Stimulated activated CD8-positive, alpha-beta memory T cell treated with anti-CD3 and anti-CD28 coated beads, Interleukin-15, amount 100 ng/mL, for 48 hours (primary cell): ENCODE measurements around the gene KLHL8.
"Not testable (repeated sequence)": the region's sequence is repeated elsewhere in the genome, so short reads cannot be mapped to it uniquely, and the experiment has no call there.

Experiments
- DNase-seq, 2 donors: peaks; one replicate each; pipeline ENCODE4 v3.0.0-alpha.2; 2020; ENCODE audit warnings: low read depth in 2 of 2

The KLHL8 gene

DNA sequence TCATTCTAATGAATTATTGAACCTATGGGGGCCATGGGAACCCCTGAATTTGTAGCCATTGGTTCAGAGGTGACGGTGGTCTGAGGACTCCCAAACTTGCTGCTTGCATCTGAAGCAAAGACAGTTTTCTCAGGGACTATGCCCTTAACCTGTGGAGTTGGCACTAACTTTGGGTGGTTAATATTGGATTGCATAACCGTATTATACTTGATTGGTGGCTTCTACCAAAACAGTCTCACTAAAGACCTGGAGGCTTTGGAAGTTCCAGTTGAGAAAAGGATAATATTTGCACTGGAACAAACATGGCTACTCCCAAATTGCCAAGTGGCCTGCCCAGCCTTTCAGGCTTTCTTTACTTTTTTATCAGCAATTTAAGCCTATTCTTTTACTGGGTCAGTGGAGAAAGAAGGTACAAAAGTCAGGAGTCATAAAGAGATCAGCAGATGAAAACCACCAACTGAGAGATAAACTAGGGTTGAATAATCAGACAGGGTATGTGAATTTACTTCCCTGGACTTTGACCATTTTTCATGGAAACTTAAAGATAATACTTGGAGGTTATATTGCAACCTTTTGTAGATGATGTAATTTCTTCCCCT, 7.9 kb upstream of the KLHL8 start:
- DNase-seq, result no peak

DNA sequence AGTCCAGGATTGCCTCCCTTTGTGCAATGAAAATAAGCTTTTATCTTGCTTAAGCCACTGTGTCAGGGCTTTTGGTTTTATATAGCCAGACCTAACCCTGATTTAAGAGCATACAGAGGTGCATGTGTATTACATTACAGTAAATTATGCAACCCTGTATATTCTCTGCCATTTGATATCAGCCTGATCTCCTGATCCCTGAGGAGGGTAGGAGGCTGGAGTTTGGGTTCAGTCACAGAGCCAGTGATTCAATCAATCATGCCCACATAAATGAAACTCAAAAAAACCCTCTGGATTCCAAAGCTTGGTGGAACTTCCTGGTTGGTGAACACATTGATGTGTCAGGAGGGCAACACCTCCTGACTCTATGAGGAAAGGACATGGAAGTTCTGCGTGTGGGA, 7.3 kb upstream of the KLHL8 start:
- DNase-seq, result no peak

DNA sequence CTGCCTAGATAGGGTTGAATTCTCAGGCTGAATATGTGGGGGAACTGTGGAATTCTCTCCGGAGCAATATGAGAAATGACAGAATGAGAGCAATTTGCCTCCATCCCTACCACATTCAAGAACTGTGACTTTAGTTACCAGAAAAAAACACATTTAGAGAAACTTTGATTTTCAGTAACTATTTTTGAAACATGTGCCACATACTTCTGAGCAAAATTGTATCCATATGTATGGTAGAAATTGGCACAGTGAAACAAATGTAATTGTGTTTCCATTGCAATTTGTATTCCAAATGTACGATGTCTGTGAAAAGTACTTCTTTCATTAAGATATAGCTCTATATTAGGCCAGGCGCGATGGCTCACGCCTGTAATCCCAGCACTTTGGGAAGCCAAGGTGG, 5.5 kb upstream of the KLHL8 start:
- no peak for DNase-seq

DNA sequence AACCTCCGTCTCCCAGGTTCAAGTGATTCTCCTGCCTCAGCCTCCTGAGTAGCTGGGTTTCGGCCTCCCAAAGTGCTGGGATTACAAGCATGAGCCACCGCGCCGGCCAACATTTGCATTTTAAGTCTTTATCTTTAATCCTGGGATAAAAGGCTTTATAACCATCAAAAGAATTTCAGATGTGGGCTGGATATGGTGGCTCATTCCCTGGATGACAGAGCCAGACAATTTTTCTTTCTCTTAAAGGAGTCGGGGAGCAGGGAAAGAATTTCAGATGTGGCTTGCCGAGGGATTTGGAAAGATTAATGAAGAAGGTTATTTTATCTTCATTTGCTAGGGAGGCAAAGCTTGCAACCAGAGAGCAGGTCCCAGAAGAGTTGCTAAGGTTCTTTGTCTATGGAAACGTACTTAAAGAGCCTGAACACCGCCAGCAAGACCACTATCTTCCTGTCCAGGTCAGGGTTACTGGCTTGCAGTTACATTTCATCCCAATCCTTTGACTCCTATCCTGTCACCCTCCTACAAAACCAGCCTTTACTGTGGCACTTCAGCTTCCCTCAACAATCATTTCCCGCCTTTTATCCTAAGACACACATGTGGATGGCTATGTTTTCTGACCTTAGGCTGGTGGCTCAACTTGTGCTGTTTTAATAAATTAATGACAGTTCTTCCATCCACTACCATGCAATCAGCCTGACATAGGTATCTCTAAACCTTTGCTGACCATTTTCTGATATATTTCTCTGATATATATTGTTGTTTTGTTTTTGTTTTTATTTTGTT, 3.9 kb upstream of the KLHL8 start:
- no peak for DNase-seq

DNA sequence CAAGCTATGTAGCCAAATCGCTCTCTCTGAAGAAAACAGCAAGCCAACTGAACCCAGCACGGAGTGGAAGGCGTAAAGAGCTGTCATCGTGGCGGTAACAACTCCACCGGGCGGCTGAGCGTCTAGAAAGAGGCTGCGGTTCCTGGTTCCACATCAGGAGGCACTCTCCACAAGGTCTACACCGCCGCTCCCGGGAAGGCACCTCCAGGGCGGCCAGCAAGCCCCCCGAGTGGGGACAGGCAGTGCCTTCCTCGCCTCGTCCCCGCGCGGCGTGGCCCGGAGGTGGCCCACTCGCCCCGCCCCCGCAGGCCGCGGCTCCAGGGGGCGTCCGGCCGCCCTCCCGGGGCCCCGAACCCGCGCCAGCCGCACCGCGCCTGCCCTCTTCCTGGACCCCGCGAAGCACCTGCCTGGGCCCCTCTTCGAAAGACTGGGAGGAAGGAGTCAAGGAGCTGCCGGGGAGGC, 755 bp downstream of the KLHL8 start:
- DNase-seq, result peak; percentile 19 to 28

DNA sequence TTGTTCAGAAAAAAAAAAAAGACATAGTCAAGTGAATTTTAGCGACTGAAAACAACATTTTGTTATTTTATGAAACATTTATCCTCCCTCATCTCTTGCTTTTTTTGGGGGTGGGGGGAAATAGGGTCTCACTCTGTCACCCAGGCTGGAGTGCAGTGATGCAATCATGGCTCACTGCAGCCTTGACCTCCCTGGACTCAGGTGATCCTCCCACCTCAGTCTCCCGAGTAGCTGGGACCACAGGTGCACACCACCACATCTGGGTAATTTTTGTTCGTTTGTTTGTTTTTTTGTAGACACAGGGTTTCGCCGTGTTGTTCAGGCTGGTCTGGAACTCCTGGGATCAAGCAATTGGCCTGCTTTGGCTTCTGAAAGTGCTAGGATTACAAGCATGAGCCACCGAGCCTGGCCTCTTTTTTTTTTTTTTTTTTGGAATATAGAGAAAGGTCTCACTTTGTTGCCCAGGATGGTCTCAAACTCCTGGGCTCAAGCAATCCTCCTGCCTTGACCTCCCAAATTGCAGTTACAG, 3.1 kb downstream of the KLHL8 start:
- DNase-seq, result not testable (repeated sequence)

DNA sequence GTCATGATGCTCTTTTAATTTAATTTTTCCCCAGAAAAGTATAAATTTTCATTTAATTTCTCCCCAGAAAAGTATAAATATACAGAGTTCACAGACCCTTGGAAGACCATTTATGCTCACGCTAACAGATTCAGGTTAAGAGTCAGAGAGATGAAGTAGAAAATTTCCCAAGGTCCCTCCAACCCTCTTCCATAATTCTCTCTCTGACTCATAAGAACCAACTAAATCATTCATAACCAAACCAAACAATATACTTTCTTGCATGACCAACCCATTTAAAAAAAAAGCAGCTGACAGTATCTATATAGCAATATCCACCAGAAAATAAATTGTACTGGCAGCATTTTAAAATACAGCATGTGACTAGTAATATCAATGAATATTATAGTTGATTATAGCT, 3.9 kb downstream of the KLHL8 start:
- DNase-seq, result no peak

DNA sequence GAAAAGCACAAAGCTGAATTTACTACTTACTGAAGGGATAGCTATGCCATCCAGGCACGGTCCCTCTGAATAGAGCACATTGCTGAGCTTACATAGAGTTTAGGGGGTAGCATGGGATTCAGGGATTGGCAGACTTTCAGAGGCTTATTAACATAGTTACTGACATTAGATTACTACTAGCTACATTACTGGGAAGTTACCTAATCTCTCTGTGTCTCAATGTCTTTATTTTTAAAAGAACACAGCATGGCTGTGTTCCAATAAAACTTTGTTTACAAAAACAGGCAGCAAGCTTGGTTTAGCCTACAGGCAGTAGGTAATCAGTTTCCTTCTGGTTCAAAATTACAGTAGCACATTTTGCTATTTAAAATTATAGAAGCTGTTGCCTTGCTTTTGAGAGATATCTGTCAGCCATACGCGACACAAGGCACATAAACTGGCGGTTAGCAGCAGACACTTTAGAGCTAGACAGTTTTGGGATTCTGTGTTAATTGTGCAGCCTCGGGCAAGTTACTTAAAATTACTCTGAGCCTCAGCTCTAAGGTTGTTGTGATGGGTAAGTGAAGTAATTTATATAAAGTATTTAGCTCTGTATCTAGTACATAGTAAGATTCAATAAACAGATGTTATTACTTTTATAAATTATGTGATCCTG, 6.9 kb downstream of the KLHL8 start:
- no peak for DNase-seq

DNA sequence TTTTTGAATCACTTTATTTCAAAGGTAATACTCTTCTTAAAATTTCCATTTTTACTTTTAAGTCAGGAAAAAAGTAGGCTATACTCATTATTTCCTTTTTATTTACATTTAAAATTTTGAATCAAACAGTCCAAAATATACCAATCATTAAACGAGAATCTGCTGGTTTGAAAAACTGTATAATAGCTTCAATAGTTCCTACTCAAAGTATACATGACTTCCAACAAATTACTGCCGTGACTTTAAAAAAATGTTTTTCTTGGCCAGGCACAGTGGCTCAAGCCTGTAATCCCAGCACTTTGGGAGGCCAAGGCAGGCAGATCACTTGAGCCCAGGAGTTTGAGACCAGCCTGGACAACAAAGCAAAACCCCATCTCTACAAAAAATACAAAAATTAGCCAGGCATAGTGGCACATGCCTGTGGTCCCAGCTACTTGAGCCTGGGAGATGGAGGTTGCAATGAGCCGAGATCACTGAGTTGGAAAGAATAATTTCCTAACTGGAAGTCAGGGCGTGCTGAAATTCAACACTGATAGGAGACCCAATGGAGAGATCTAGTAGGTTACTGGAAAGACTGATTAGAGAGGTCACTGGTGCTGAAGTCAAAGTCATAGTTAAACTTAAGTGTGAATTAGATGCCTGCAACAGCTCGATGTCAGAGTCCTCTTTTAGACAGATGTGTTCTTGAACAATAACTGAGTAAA, 9.0 kb downstream of the KLHL8 start:
- DNase-seq, result no peak

DNA sequence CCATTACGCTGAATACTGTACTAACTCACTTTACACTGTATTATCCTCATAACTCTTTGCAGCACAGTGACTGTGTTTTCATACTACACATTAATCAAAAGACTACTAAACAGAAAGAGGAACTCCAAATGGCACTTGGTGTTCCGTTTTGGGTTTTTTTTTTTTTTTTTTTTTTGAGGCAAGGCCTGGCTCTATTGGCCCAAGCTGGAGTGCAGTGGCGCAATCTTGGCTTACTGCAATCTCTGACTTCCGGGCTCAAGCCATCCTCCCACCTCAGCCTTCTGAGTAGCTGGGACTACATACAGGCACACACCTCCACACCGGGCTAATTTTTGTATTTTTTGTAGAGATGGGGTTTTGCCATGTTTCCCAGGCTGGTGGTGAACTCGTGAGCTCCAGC, 10.7 kb downstream of the KLHL8 start:
- DNase-seq, result no peak

DNA sequence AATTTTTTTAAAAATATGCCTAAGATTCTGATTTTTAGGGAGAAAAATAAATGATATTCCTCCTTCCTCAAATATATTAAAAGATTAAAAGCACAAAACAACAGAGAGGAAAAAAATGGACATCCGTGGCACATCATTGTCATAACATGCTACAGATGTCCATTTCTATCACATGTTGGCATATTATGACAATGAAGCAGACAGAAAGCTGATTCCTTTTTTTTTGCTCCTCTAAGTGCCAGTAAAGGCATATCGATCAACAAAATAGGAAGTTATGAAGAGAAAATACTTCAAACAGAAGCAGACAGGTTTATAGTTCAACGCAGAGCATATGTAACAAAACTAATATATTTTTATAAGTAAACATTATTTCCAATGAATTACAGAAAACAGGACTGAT, 11.2 kb downstream of the KLHL8 start:
- DNase-seq, result no peak

DNA sequence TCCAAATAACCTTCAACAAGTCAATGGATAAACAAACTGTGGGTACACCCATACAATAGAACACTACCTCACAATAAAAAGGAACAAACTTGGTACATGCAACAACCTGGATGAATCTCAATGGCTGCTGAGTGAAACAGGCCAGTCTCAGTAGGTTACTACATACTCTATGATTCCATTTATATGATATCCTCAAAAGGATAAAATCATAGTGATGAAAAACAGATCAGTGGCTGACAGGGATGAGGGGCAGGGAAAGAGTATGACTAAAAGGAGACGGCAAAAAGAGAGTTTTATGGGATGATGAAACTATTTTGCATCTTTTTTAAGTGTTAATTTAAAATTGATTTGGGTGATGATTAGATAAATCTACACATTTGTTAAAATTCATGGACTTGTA, 15.9 kb downstream of the KLHL8 start:
- DNase-seq, result no peak

DNA sequence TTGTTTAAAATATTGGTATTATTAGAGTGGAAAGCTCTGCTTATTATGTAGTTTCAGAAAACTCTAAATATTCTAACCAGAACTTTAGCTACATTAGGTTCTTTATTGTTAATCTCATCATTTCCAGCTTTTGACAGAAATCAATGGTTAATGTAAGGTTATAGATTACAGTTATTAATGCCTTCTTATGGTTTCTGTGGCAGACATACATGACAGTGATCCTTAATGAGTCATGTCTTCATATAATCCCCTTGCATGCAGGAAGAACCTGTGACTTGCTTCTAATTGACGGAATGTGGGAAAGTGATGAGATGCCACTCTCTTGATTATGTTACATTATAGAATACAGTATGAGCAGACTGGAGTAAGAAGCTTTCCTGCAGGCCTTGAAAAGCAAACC, 23.5 kb downstream of the KLHL8 start:
- no peak for DNase-seq

DNA sequence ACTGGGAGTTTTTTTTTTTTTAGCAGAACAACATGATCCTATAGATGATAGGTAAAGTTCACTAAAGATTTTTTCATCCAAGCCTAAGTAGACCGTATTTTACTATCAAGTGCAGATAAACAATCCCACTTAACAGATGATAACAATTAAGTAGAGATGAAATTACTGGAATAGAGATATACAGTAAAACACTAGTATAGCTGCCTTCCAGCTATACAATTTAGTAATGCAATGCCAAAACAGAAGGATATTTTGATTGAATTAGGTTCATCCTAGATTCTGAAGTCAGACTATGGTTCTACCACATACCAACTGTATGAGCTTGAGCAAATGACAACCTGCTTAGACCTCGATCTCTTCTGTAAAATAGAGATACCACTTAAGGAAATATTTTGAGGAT, 24.3 kb downstream of the KLHL8 start:
- DNase-seq, result no peak

DNA sequence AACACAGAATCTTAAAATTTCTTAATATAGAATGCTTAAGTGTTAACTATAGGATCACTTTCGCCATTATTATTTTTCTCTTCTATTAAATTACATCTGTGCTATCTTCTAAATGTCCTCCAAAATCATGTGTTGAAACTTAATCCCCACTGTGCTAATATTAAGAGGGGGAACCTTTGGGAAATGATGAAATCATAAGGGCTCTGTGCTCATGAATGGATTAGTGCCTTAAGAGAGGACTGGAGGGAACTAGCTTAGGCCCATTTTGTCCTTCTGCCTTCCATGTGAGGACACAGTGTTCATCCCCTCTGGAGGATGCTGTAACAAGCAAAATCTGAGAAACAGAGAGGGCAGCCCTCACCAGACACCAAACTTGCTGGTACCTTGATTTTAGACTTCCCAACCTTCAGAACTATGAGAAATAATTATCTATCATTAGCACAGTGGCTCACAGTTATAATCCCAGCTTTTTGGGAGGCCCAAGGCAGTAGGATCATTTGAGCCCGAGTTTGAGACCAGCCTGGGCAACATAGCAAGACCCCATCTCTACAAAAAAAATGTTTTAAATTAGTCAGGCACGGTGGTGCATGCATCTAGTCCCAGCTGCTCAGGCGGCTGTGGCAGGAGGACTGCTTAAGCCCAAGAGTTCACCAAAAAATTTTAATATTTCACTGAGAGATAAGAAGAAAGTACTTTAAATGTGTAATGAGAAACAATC, 26.3 kb downstream of the KLHL8 start:
- no peak for DNase-seq

DNA sequence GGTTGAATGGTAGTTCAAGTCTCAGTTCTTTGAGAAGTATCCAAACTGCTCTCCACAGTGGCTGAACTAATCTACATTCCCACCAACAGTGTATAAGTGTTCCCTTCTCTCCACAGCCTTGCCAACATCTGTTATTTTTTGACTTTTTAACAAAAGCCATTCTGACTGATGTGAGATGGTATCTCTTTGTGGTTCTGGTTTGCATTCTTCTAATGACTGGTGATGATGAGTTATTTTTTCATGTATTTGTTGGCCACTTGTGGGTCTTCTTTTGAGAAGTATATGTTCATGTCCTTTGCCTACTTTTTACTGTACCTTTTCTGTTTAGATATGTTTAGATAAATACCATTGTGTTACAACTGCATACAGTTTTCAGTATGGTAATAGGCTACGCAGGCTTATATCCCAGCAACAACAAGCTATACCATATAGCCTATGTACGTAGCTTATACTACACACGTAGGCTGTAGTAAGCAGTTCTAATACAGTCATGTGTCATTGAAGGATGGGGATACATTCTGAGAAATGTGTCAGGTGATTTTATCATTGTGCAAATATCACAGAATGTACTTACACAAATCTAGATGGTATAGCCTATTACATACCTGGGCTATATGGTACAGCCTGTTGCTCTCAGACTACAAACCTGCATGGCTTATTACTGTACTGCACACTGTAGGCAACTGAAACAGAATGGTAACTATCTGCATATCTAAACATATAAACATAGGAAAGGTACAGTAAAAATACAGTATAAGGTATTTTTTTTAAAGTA, 28.1 kb downstream of the KLHL8 start:
- no peak for DNase-seq

DNA sequence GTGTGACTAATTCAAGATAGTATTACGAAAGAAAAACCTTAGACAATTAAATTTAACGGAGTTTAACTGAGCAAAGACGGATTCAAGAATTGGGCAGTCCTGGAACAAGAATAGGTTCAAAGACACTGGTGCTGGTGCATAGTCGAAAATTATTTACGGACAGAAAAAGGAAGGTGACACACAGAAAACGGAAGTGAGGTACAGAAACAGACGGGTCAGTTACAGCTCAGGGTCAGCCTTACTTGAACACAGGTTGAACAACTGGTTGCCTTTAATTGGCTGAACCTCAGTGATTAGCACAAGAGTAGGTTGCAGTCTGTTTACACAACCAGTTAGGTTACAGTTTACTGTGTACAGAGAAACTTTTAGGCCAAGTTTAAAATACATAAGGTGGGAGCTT, 31.5 kb downstream of the KLHL8 start:
- no peak for DNase-seq

DNA sequence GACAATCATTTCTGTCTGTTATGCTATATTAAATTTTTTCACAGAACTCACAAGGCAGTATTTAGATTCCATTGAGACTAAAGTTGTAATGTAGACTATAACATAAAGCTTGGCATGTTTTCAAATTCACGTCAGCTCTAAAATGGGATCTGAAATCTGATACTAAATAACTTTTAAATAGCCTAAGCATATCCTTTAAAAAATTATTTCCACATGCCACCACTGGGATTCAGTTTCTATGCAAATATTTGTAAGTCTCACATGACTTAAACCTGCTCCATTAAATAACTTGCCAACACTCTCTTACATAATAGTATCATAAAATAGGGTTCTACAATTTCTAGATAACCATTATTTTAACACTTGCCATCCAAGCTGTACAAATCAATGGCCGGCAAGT, 32.4 kb downstream of the KLHL8 start:
- no peak for DNase-seq

DNA sequence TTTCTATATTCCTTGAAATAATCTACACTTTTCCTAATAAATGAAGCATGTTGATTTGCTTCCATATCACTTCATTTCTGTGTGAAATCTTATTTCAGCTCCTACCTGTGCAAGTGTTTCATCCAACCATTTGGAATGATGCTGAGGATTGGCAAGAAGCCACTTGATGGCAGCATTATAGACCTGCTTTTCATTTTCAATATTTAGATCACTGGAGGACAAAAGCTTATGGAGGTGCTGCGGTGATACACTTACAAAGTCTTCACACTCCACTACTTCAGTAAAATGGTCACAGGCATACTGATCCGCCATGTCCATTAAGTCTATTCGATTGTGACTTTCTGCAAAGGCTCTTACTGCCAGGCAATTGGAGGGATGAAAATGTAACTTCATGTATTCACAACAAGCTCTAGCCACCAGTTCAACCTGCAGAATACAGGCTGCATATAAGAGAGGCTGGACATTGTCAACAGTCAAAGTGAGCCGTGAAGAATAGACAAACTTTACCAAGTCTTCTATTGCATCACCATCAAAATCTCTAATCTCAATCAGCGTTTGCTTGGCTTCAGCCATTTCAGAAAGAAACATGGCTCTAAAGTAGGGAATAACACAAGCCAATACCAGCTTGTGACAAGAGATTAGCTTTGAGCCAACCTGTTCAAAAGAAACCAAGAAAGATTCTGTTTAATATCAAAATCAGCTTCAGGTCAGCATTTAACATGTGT, 35.1 kb downstream of the KLHL8 start:
- no peak for DNase-seq

DNA sequence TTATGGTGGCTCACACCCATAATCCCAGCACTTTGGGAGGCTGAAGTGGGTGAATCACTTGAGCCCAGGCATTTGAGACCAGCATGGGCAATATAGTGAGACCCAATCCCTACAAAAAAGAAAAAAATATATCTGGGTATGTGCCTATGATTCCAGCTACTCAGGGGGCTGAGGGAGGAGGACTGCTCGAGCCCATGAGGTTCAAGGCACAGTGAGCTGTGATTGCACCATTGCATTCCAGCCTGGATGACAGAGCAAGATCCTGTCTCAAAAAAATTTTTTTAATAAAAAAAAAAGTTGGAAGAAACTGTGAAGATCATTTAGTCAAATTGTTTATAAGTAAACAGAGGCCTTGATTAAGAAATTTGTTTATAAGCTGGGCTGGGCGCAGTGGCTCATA, 39.7 kb downstream of the KLHL8 start:
- no peak for DNase-seq
